Measurements from ENCODE around the gene KSR1. TPM values are rescaled to one million over a fixed set of nuclear protein-coding genes. Genes with fewer than 3 reads are reported as not detected.

Gene KSR1
- total and polyA plus RNA-seq, 10 of the 15 experiments (the other 5 are each of a cell fraction or from before 2014, with no cell fraction given) = 0.97 to 66.6 (median 22.9) TPM

DNA sequence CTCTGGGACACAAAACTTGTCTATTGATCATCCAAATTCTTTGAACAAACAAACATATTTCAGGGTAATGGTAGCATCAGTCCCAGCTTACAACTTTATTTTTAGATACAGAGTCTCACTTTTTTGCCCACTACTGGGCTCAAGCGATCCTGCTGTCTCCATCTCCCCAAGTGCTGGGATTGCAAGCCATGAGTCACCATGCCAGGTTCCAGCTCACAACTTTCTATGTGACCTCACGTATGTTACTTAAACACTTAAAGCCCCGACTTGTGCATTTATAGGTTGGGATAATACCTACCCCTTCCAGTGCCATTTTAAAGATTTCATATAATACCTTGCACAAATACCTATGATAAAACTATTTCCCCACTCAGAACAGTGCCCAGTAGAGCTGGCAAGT, 42.0 kb upstream of the KSR1 start:
- H4K20me1 ChIP-seq (ENCODE audit: control insufficient read depth, insufficient read depth) = no peaks in the 10 kb centered on the region
- H3K9ac ChIP-seq (ENCODE audit: control insufficient read depth, insufficient read depth, low read length) = no peak overlapping the region
- no peak for FAIRE-seq
- no peak overlapping the region for H3K27ac ChIP-seq (ENCODE audit: control insufficient read depth, insufficient read depth)
- no peak overlapping the region for H2AFZ ChIP-seq (ENCODE audit: control insufficient read depth, low read depth, low read length)
- no peak overlapping the region for H3K4me3 ChIP-seq
- SMC1A ChIA-PET (ENCODE audit: uncharacterized antibody, unreplicated experiment) = no interaction called here
- ATAC-seq = no peak
- H3K36me3 ChIP-seq (ENCODE audit: control insufficient read depth in 2 of 2, insufficient read depth in 2 of 2, low read length in 1 of 2) = no peaks in the 10 kb centered on the region
- H3K27me3 ChIP-seq (replicated peaks in 1 of 2; ENCODE audit: control insufficient read depth in 2 of 2, insufficient read depth in 2 of 2, low read length in 1 of 2) = peaks cover 0 to 1% of the 10 kb centered on the region in 2 experiments; a peak in 1 of 4 replicates
- no peak overlapping the region for H3K4me2 ChIP-seq (ENCODE audit: control insufficient read depth, insufficient read depth)
- 49% methylated on average over 3 of the region's 3 CpGs for WGBS (ENCODE audit: insufficient coverage, insufficient replicate concordance, low lambda C conversion rate, missing lambda C conversion rate)
- BruUV-seq (replicated peaks) = no TSS peak
- no peaks in the 10 kb centered on the region; the same call in 2 of the 3 replicates for H3K9me3 ChIP-seq (replicated peaks; ENCODE audit: control insufficient read depth, insufficient read depth, low read length)
- in situ Hi-C loops (cut with MboI) (loop anchor here (10.0 kb wide), 1 partner anchor 179 kb away; no protein-coding TSS in a partner anchor), intact Hi-C loops (cut with micrococcal nuclease; ENCODE audit: unreplicated experiment) (no loop called here)
- no peaks in the 10 kb centered on the region for H3K79me2 ChIP-seq (ENCODE audit: control insufficient read depth, insufficient read depth, low read length)
- TF ChIP-seq, protein P1, sequence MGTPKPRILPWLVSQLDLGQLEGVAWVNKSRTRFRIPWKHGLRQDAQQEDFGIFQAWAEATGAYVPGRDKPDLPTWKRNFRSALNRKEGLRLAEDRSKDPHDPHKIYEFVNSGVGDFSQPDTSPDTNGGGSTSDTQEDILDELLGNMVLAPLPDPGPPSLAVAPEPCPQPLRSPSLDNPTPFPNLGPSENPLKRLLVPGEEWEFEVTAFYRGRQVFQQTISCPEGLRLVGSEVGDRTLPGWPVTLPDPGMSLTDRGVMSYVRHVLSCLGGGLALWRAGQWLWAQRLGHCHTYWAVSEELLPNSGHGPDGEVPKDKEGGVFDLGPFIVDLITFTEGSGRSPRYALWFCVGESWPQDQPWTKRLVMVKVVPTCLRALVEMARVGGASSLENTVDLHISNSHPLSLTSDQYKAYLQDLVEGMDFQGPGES (IDR thresholded peaks at IDR 0.05) = no peak
- TF ChIP-seq ZNF24 (IDR thresholded peaks at IDR 0.05) (no peak), IKZF1 (conservative IDR thresholded peaks at IDR 0.05) (no peak)
- POLR2A ChIA-PET = no interaction called here
- RAD21 ChIA-PET (ENCODE audit: unreplicated experiment) = no interaction called here
- H3K4me1 ChIP-seq (ENCODE audit: control insufficient read depth, insufficient read depth, low read length) = peaks cover 14% of the 10 kb centered on the region
- CTCF ChIA-PET = interaction anchor here (2.8 kb wide), 1 partner anchor 186 kb away, joined by 16 read pairs; no protein-coding TSS in a partner anchor
- no peak for DNase-seq (ENCODE audit: low read depth, low spot score)

DNA sequence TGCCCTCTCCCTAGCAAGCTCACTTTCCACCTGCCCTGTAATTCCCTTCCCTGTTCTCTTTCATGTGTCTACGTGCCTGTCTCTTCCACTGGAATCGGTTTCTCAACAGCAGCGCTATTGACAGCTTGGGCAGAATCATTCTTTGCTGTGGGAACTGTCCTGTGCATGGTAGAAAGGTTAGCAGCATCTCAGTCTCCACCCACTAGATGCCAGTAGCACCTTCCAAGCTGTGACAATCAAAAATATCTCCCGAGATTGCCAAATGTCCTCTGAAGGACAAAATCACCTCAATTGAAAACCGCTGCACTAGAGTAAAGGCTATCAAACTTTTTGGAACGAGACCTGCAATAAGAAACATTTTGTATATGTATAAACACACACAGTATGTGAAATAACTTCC, 41.6 kb upstream of the KSR1 start:
- in situ Hi-C loops (cut with MboI) = loop anchor here (10.0 kb wide), 1 partner anchor 180 kb away; no protein-coding TSS in a partner anchor
- H4K20me1 ChIP-seq (ENCODE audit: control insufficient read depth, insufficient read depth) = no peaks in the 10 kb centered on the region
- no peak overlapping the region for H3K4me3 ChIP-seq
- CTCF ChIA-PET = interaction anchor here (2.8 kb wide), 1 partner anchor 186 kb away, joined by 16 read pairs; no protein-coding TSS in a partner anchor
- no TSS peak for BruUV-seq (replicated peaks)
- SMC1A ChIA-PET (ENCODE audit: uncharacterized antibody, unreplicated experiment) = no interaction called here
- DNase-seq (ENCODE audit: low read depth, low spot score) (no peak), ATAC-seq (no peak), FAIRE-seq (no peak)
- no peak overlapping the region for H3K27ac ChIP-seq (ENCODE audit: control insufficient read depth, insufficient read depth)
- H3K4me1 ChIP-seq (ENCODE audit: control insufficient read depth, insufficient read depth, low read length) = peaks cover 14% of the 10 kb centered on the region
- no peak overlapping the region for H2AFZ ChIP-seq (ENCODE audit: control insufficient read depth, low read depth, low read length)
- no peak overlapping the region for H3K4me2 ChIP-seq (ENCODE audit: control insufficient read depth, insufficient read depth)
- intact Hi-C loops (cut with micrococcal nuclease; ENCODE audit: unreplicated experiment) = no loop called here
- H3K9ac ChIP-seq (ENCODE audit: control insufficient read depth, insufficient read depth, low read length) = no peak overlapping the region
- WGBS (ENCODE audit: insufficient coverage, insufficient replicate concordance, low lambda C conversion rate, missing lambda C conversion rate) = 61% methylated on average over 6 of the region's 6 CpGs
- no peaks in the 10 kb centered on the region for H3K79me2 ChIP-seq (ENCODE audit: control insufficient read depth, insufficient read depth, low read length)
- no peaks in the 10 kb centered on the region; the same call in 2 of the 3 replicates for H3K9me3 ChIP-seq (replicated peaks; ENCODE audit: control insufficient read depth, insufficient read depth, low read length)
- RAD21 ChIA-PET (ENCODE audit: unreplicated experiment) = no interaction called here
- POLR2A ChIA-PET = no interaction called here
- H3K27me3 ChIP-seq (replicated peaks in 1 of 2; ENCODE audit: control insufficient read depth in 2 of 2, insufficient read depth in 2 of 2, low read length in 1 of 2) = peaks cover 0 to 1% of the 10 kb centered on the region in 2 experiments; a peak in 1 of 4 replicates
- no peaks in the 10 kb centered on the region for H3K36me3 ChIP-seq (ENCODE audit: control insufficient read depth in 2 of 2, insufficient read depth in 2 of 2, low read length in 1 of 2)
- no peak for TF ChIP-seq JUND (IDR thresholded peaks at IDR 0.05; ENCODE audit: low read depth, low read length)
- no peak for TF ChIP-seq ZNF274 (IDR thresholded peaks at IDR 0.05; ENCODE audit: insufficient read depth, insufficient read length)
- no peak for TF ChIP-seq RELA (IDR thresholded peaks at IDR 0.05; ENCODE audit: borderline replicate concordance, partially characterized antibody)
- no peak for TF ChIP-seq NR2C2 (IDR thresholded peaks at IDR 0.05; ENCODE audit: borderline replicate concordance, control insufficient read depth, insufficient read length, low read depth)
- TF ChIP-seq DPF2 (IDR thresholded peaks at IDR 0.05) = no peak
- TF ChIP-seq TCF7 (IDR thresholded peaks at IDR 0.05; ENCODE audit: borderline replicate concordance) = no peak
- TF ChIP-seq CBFB (IDR thresholded peaks at IDR 0.05; ENCODE audit: low read depth) = no peak
- TF ChIP-seq ASH2L (IDR thresholded peaks at IDR 0.05; ENCODE audit: borderline replicate concordance, low read depth) = no peak
- TF ChIP-seq RAD51 (IDR thresholded peaks at IDR 0.05) = no peak
- TF ChIP-seq, protein P2, sequence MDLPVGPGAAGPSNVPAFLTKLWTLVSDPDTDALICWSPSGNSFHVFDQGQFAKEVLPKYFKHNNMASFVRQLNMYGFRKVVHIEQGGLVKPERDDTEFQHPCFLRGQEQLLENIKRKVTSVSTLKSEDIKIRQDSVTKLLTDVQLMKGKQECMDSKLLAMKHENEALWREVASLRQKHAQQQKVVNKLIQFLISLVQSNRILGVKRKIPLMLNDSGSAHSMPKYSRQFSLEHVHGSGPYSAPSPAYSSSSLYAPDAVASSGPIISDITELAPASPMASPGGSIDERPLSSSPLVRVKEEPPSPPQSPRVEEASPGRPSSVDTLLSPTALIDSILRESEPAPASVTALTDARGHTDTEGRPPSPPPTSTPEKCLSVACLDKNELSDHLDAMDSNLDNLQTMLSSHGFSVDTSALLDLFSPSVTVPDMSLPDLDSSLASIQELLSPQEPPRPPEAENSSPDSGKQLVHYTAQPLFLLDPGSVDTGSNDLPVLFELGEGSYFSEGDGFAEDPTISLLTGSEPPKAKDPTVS (IDR thresholded peaks at IDR 0.05; ENCODE audit: low read depth, low read length) = no peak
- no peak for TF ChIP-seq SMAD1 (IDR thresholded peaks at IDR 0.05; ENCODE audit: low read depth, partially characterized antibody)
- TF ChIP-seq EGR1 (IDR thresholded peaks at IDR 0.05; ENCODE audit: borderline replicate concordance in 1 of 2, low read depth in 2 of 2, low read length in 2 of 2) = no peak
- TF ChIP-seq ZNF24 (IDR thresholded peaks at IDR 0.05) = no peak
- TF ChIP-seq SREBF1 (IDR thresholded peaks at IDR 0.05; ENCODE audit: low read length) = no peak

Data from GM12878 (cell line).